SHP77 treated with DMSO at 0.1 percent for 48 hours (cell line): Measurements from ENCODE around the gene CRYBA2.

Experiments
- DNase-seq: peaks from one replicate; lab custom pipeline; 2025; lab: John Stamatoyannopoulos, UW

The CRYBA2 gene

GRCh38 chr2:219023045-219023605, 29.9 kb upstream of the CRYBA2 start:
- DNase-seq, result no peak

- DNase-seq, result no peak
These were observed 29.4 kb upstream of the CRYBA2 start for GRCh38 chr2:219022616-219023015.

- no peak for DNase-seq
These were observed 28.8 kb upstream of the CRYBA2 start for GRCh38 chr2:219022041-219022440.

GRCh38 chr2:219021591-219021990, 28.4 kb upstream of the CRYBA2 start:
- DNase-seq, result no peak

- DNase-seq, result no peak
These were observed 27.6 kb upstream of the CRYBA2 start for GRCh38 chr2:219020604-219021365.

GRCh38 chr2:219019436-219019835, 26.2 kb upstream of the CRYBA2 start:
- no peak for DNase-seq

- no peak for DNase-seq
These were observed 25.5 kb upstream of the CRYBA2 start for GRCh38 chr2:219018726-219019125.

GRCh38 chr2:219018286-219018685, 25.1 kb upstream of the CRYBA2 start:
- no peak for DNase-seq

- no peak for DNase-seq
These were observed 24.1 kb upstream of the CRYBA2 start for GRCh38 chr2:219017201-219017931.

GRCh38 chr2:219016721-219017120, 23.5 kb upstream of the CRYBA2 start:
- no peak for DNase-seq

- DNase-seq, result no peak
These were observed 17.7 kb upstream of the CRYBA2 start for GRCh38 chr2:219010873-219011272.

GRCh38 chr2:219010162-219010756, 17.0 kb upstream of the CRYBA2 start:
- no peak for DNase-seq

- no peak for DNase-seq
These were observed 16.1 kb upstream of the CRYBA2 start for GRCh38 chr2:219009294-219009693.

- no peak for DNase-seq
These were observed 10.8 kb upstream of the CRYBA2 start for GRCh38 chr2:219003979-219004378.

- peak; percentile 60 for DNase-seq
These were observed 10.0 kb upstream of the CRYBA2 start for GRCh38 chr2:219003267-219003634.

GRCh38 chr2:219002395-219003266, 9.4 kb upstream of the CRYBA2 start:
- no peak for DNase-seq

GRCh38 chr2:219001577-219002394, 8.6 kb upstream of the CRYBA2 start:
- DNase-seq, result peak; percentile 94

GRCh38 chr2:219001100-219001576, 7.9 kb upstream of the CRYBA2 start:
- no peak for DNase-seq

- no peak for DNase-seq
These were observed 7.3 kb upstream of the CRYBA2 start for GRCh38 chr2:219000569-219000960.

- peak; percentile 85 for DNase-seq
These were observed 6.8 kb upstream of the CRYBA2 start for GRCh38 chr2:218999881-219000568.
